ENCODE results near the gene PARN. TPM values are rescaled to one million over a fixed set of nuclear protein-coding genes. Genes with fewer than 3 reads are reported as not detected.
"Not testable (repeated sequence)": the region's sequence is repeated elsewhere in the genome, so short reads cannot be mapped to it uniquely, and the experiment has no call there.

Gene PARN
- total RNA-seq, 2 donors from 2014 or later, result 22.4 to 51.2 TPM

DNA sequence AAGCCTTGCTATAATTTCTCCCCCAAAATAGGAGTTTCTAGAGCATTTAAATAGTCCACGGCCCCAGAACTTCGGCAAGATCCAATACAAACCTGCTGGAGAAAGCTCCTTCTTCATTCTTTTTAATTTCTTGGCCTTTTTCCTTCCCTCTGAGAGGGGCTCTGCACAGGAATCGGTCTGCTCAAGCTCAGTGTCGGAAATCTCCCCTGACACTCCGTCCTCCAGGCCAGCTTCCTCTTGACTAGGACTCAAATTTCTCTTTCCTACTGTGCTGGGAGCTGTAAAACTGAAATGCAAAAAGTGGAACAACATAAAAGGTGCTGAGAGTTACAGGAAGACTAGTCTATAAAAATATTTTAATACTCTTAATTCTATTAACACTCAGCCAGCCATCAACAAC is 183.3 kb downstream of the PARN start:
- TF ChIP-seq, protein P1, sequence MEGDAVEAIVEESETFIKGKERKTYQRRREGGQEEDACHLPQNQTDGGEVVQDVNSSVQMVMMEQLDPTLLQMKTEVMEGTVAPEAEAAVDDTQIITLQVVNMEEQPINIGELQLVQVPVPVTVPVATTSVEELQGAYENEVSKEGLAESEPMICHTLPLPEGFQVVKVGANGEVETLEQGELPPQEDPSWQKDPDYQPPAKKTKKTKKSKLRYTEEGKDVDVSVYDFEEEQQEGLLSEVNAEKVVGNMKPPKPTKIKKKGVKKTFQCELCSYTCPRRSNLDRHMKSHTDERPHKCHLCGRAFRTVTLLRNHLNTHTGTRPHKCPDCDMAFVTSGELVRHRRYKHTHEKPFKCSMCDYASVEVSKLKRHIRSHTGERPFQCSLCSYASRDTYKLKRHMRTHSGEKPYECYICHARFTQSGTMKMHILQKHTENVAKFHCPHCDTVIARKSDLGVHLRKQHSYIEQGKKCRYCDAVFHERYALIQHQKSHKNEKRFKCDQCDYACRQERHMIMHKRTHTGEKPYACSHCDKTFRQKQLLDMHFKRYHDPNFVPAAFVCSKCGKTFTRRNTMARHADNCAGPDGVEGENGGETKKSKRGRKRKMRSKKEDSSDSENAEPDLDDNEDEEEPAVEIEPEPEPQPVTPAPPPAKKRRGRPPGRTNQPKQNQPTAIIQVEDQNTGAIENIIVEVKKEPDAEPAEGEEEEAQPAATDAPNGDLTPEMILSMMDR (IDR thresholded peaks at IDR 0.05), result no peak
- TF ChIP-seq POLR2A (IDR thresholded peaks at IDR 0.05) (no peak), POLR2AphosphoS5 (IDR thresholded peaks at IDR 0.05) (no peak)
- 56% methylated on average over 5 of the region's 5 CpGs for WGBS
- Histone ChIP-seq H3K4me1 (replicated peaks) (no peaks in the 10 kb centered on the region), H3K27ac (no peak overlapping the region), H3K4me3 (no peak overlapping the region), H3K9me3 (no peaks in the 10 kb centered on the region), H3K36me3 (no peaks in the 10 kb centered on the region), H3K27me3 (replicated peaks; ENCODE audit: insufficient read depth) (no peaks in the 10 kb centered on the region)
- intact Hi-C loops (cut with DNase I), result no loop called here
- no peak for DNase-seq (ENCODE audit: low spot score)

- 95% methylated on average over 12 of the region's 12 CpGs for WGBS
- Histone ChIP-seq H3K36me3 (no peaks in the 10 kb centered on the region), H3K4me3 (no peak overlapping the region), H3K27ac (no peak overlapping the region), H3K9me3 (no peaks in the 10 kb centered on the region), H3K4me1 (replicated peaks) (no peaks in the 10 kb centered on the region), H3K27me3 (replicated peaks; ENCODE audit: insufficient read depth) (no peaks in the 10 kb centered on the region)
- intact Hi-C loops (cut with DNase I), result no loop called here
- no peak for DNase-seq (ENCODE audit: low spot score)
- TF ChIP-seq POLR2AphosphoS5 (IDR thresholded peaks at IDR 0.05) (no peak), POLR2A (IDR thresholded peaks at IDR 0.05) (no peak)
- TF ChIP-seq, protein P1 (IDR thresholded peaks at IDR 0.05), result no peak
Observed at GRCh38 chr16:14445937-14446715, 183.9 kb downstream of the PARN start.

- Histone ChIP-seq H3K9me3 (no peaks in the 10 kb centered on the region), H3K36me3 (no peaks in the 10 kb centered on the region), H3K27ac (no peak overlapping the region), H3K4me3 (no peak overlapping the region), H3K27me3 (replicated peaks; ENCODE audit: insufficient read depth) (no peaks in the 10 kb centered on the region), H3K4me1 (replicated peaks) (no peaks in the 10 kb centered on the region)
- intact Hi-C loops (cut with DNase I), result no loop called here
- WGBS, result 96% methylated on average over 8 of the region's 8 CpGs
- TF ChIP-seq POLR2AphosphoS5 (IDR thresholded peaks at IDR 0.05), result no peak
- TF ChIP-seq, protein P1 (IDR thresholded peaks at IDR 0.05), result no peak
- no peak for TF ChIP-seq POLR2A (IDR thresholded peaks at IDR 0.05)
- no peak for DNase-seq (ENCODE audit: low spot score)
Observed at GRCh38 chr16:14444979-14445810, 184.9 kb downstream of the PARN start.

GRCh38 chr16:14441533-14441932 is 188.5 kb downstream of the PARN start:
- H3K27ac ChIP-seq; H3K36me3 ChIP-seq; H3K4me3 ChIP-seq; H3K9me3 ChIP-seq; H3K27me3 ChIP-seq (replicated peaks; ENCODE audit: insufficient read depth); DNase-seq (ENCODE audit: low spot score); intact Hi-C loops (cut with DNase I); H3K4me1 ChIP-seq (replicated peaks): not testable (repeated sequence)
- 59% methylated on average over 9 of the region's 9 CpGs for WGBS

- intact Hi-C loops (cut with DNase I), result no loop called here
- Histone ChIP-seq H3K4me3 (no peak overlapping the region), H3K27me3 (replicated peaks; ENCODE audit: insufficient read depth) (no peaks in the 10 kb centered on the region), H3K9me3 (no peaks in the 10 kb centered on the region), H3K36me3 (no peaks in the 10 kb centered on the region), H3K4me1 (replicated peaks) (no peaks in the 10 kb centered on the region), H3K27ac (no peak overlapping the region)
- no peak for DNase-seq (ENCODE audit: low spot score)
- 84% methylated on average over 1 of the region's 1 CpG for WGBS
- TF ChIP-seq, protein P1 (IDR thresholded peaks at IDR 0.05), result no peak
- TF ChIP-seq POLR2A (IDR thresholded peaks at IDR 0.05) (no peak), POLR2AphosphoS5 (IDR thresholded peaks at IDR 0.05) (no peak)
Observed at GRCh38 chr16:14438256-14438655, 191.8 kb downstream of the PARN start.

Data from prostate gland (tissue), 2 donors.